Measurements from ENCODE around the gene ALAS2. TPM values are rescaled to one million over a fixed set of nuclear protein-coding genes. Genes with fewer than 3 reads are reported as not detected.

ALAS2 gene
- total and polyA plus RNA-seq, 8 donors, result 0.14 to 0.97 (median 0.30) TPM

DNA sequence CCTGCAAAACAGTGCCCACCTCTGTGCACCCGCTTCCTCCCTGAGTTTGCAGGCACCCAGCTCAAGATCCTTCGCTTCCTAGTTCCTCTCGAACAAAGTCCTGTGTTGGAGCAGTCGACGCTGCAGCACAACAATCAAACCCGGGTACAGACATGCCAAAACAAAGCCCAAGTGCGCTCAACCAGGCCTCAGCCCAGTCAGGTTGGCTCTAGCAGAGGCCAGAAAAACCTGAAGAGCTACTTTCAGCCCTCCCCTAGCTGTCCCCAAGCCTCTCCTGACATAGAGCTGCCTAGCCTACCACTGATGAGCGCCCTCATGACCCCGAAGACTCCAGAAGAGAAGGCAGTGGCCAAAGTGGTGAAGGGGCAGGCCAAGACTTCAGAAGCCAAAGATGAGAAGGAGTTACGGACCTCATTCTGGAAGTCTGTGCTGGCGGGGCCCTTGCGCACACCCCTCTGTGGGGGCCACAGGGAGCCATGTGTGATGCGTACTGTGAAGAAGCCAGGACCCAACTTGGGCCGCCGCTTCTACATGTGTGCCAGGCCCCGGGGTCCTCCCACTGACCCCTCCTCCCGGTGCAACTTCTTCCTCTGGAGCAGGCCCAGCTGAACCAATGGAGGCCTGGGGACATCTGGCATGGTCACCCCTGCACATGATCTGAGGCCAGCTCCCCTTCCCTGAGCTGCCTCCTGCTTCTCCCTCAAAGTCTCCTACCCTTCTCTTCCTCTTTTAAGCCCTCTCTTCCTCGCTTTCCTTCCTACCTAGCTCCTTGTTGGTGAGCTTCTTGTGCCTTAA, 23.8 kb downstream of the ALAS2 start:
- ATAC-seq (no peak), FAIRE-seq (no peak), DNase-seq (no peak)
- peak overlapping the region in 3 of 4 donors; percentile 7 to 60 (median 10) for H3K27ac ChIP-seq
- H3K4me1 ChIP-seq, result no peaks in the 10 kb centered on the region
- no peaks in the 10 kb centered on the region for H3K27me3 ChIP-seq
- H3K9me3 ChIP-seq, result no peaks in the 10 kb centered on the region
- intact Hi-C loops (cut with DNase I), result no loop called here
- H3K4me3 ChIP-seq, result no peak overlapping the region
- WGBS, 2 donors, result 84 to 96% methylated on average over 18 of the region's 18 CpGs
- H3K36me3 ChIP-seq, result no peaks in the 10 kb centered on the region
- TF ChIP-seq, protein P1, sequence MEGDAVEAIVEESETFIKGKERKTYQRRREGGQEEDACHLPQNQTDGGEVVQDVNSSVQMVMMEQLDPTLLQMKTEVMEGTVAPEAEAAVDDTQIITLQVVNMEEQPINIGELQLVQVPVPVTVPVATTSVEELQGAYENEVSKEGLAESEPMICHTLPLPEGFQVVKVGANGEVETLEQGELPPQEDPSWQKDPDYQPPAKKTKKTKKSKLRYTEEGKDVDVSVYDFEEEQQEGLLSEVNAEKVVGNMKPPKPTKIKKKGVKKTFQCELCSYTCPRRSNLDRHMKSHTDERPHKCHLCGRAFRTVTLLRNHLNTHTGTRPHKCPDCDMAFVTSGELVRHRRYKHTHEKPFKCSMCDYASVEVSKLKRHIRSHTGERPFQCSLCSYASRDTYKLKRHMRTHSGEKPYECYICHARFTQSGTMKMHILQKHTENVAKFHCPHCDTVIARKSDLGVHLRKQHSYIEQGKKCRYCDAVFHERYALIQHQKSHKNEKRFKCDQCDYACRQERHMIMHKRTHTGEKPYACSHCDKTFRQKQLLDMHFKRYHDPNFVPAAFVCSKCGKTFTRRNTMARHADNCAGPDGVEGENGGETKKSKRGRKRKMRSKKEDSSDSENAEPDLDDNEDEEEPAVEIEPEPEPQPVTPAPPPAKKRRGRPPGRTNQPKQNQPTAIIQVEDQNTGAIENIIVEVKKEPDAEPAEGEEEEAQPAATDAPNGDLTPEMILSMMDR (IDR thresholded peaks at IDR 0.05), result no peak

GRCh38 chrX:55005256-55005655, 25.5 kb downstream of the ALAS2 start:
- intact Hi-C loops (cut with DNase I), result no loop called here
- Histone ChIP-seq H3K36me3 (no peaks in the 10 kb centered on the region), H3K27me3 (no peaks in the 10 kb centered on the region), H3K4me1 (peaks cover 0 to 4% (median 0%) of the 10 kb centered on the region in 3 donors), H3K9me3 (no peaks in the 10 kb centered on the region), H3K27ac (no peak overlapping the region), H3K4me3 (no peak overlapping the region)
- no peak for ATAC-seq
- no peak for DNase-seq
- TF ChIP-seq, protein P1 (IDR thresholded peaks at IDR 0.05), result no peak
- FAIRE-seq, result no peak

DNA sequence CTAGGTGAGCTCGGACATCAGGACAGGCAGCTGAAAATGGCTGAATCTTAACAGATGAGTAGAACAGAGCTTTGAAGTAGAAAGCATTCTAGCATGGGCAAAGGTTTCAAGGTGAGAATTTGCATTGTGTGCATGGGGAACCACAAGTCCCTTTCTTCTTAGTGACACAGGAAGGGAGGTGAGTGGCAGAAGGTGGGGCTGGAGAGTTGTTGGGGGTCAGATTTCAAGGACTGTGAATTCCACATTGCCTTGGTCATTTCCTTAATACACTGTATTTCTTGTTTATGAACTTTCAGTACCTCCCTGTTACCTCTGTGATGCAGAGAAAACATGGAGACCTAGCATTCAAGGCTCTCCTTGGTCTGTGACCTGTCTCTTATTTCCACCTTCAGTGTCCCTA, 26.5 kb downstream of the ALAS2 start:
- FAIRE-seq (no peak), ATAC-seq (no peak), DNase-seq (no peak)
- Histone ChIP-seq H3K27me3 (no peaks in the 10 kb centered on the region), H3K27ac (no peak overlapping the region), H3K9me3 (no peaks in the 10 kb centered on the region), H3K4me3 (no peak overlapping the region), H3K36me3 (no peaks in the 10 kb centered on the region), H3K4me1 (peaks cover 0 to 4% (median 0%) of the 10 kb centered on the region in 3 donors)
- intact Hi-C loops (cut with DNase I), result no loop called here
- WGBS, 2 donors, result 76 to 98% methylated on average over 1 of the region's 1 CpG
- TF ChIP-seq, protein P1 (IDR thresholded peaks at IDR 0.05), result no peak

GRCh38 chrX:54999717-55000598, 30.8 kb downstream of the ALAS2 start, which contains the start of gene APEX2:
APEX2 (plus strand) TSS chrX:55000363; CDS start chrX:55000423, 60 bp downstream.
- peak; percentile 94 to 97 (median 96) for ATAC-seq
- WGBS, 2 donors, result 0 to 35% methylated on average over 55 of the region's 55 CpGs
- peak within 1 kb of the TSS; percentile 68 to 88 (median 85) for H3K27ac ChIP-seq
- no peaks in the 10 kb centered on the region for H3K9me3 ChIP-seq
- peaks cover 0 to 4% (median 0%) of the 10 kb centered on the region in 3 donors for H3K4me1 ChIP-seq
- TF ChIP-seq, protein P1 (IDR thresholded peaks at IDR 0.05), result no peak
- no peaks in the 10 kb centered on the region for H3K27me3 ChIP-seq
- no peaks in the 10 kb centered on the region for H3K36me3 ChIP-seq
- peak; percentile 86 to 92 (median 88) for DNase-seq
- FAIRE-seq, result peak; percentile 97
- H3K4me3 ChIP-seq, result peak within 1 kb of the TSS; percentile 27 to 57 (median 41)
- intact Hi-C loops (cut with DNase I), result no loop called here
